Brain microvascular endothelial cell (primary cell): ENCODE results near the gene DACT2.
A peak's percentile ranks its signal among the peaks of the same experiment; 100 is the strongest.
"Not testable (repeated sequence)": the region's sequence is repeated elsewhere in the genome, so short reads cannot be mapped to it uniquely, and the experiment has no call there.

Source experiments
- DNase-seq: peaks from one replicate; pipeline ENCODE4 v3.0.0-alpha.2; 2020
- H3K27ac ChIP-seq: fragments of 250-450 bp; sonication (Bioruptor Pico); 2 replicates; pipeline ENCODE4 v1.5.1; 2020; ENCODE audit warnings: mild to moderate bottlenecking, moderate library complexity
- H3K27me3 ChIP-seq: fragments of 250-450 bp; sonication (Bioruptor Pico); replicated peaks from 2 replicates; pipeline ENCODE4 v1.5.1; 2020; ENCODE audit warnings: mild to moderate bottlenecking
- H3K36me3 ChIP-seq: fragments of 250-450 bp; sonication (Bioruptor Pico); replicated peaks from 2 replicates; pipeline ENCODE4 v1.5.1; 2020; ENCODE audit warnings: mild to moderate bottlenecking
- H3K4me3 ChIP-seq: 2 replicates; pipeline ENCODE4 v1.5.1; 2011; ENCODE audit warnings: low read depth, mild to moderate bottlenecking, control low read depth, low read length, moderate library complexity
- CTCF ChIP-seq: IDR thresholded peaks from 2 replicates; pipeline ENCODE4 v1.5.1; 2011; ENCODE audit warnings: low read depth, mild to moderate bottlenecking, moderate library complexity, low read length, control low read depth, inconsistent platforms; ENCODE audit errors: missing control alignments
- in situ Hi-C: cut with HindIII; loops from 2 replicates; pipeline ENCODE4 v1.10.0; 2017; ENCODE audit warnings: low sequenced_read_pairs, low pct_ligation_motif_present

DACT2 gene

GRCh38 chr6:168361766-168362165, 42.2 kb upstream of the DACT2 start:
- Histone ChIP-seq H3K27me3 (no peaks in the 10 kb centered on the region), H3K36me3 (no peaks in the 10 kb centered on the region), H3K27ac (no peak overlapping the region), H3K4me3 (no peak overlapping the region)
- no peak for TF ChIP-seq CTCF
- DNase-seq = no peak
- in situ Hi-C loops = no loop called here

- in situ Hi-C loops = no loop called here
- no peak for TF ChIP-seq CTCF
- no peak for DNase-seq
- H3K27me3 ChIP-seq = no peaks in the 10 kb centered on the region
- no peak overlapping the region for H3K27ac ChIP-seq
- H3K4me3 ChIP-seq = no peak overlapping the region
- H3K36me3 ChIP-seq = no peaks in the 10 kb centered on the region
Observed at GRCh38 chr6:168359794-168360193, 40.2 kb upstream of the DACT2 start.

GRCh38 chr6:168358842-168359420, 39.4 kb upstream of the DACT2 start:
- H3K36me3 ChIP-seq = no peaks in the 10 kb centered on the region
- TF ChIP-seq CTCF = no peak
- no peaks in the 10 kb centered on the region for H3K27me3 ChIP-seq
- in situ Hi-C loops = no loop called here
- no peak overlapping the region for H3K27ac ChIP-seq
- no peak overlapping the region for H3K4me3 ChIP-seq
- no peak for DNase-seq

- in situ Hi-C loops, DNase-seq, H3K4me3 ChIP-seq: not testable (repeated sequence)
Observed at GRCh38 chr6:168356872-168357271, 37.3 kb upstream of the DACT2 start.

GRCh38 chr6:168355716-168356522, 36.3 kb upstream of the DACT2 start:
- in situ Hi-C loops = no loop called here
- no peak overlapping the region for H3K27ac ChIP-seq
- TF ChIP-seq CTCF = peak; percentile 22
- peak; percentile 19 for DNase-seq
- H3K27me3 ChIP-seq = no peaks in the 10 kb centered on the region
- no peak overlapping the region for H3K4me3 ChIP-seq
- no peaks in the 10 kb centered on the region for H3K36me3 ChIP-seq

More at GRCh38 chr6:168356872-168357271, 37.3 kb upstream of the DACT2 start:
- H3K36me3 ChIP-seq, H3K27me3 ChIP-seq, H3K27ac ChIP-seq: not testable (repeated sequence)

GRCh38 chr6:168354338-168354737, 34.8 kb upstream of the DACT2 start:
- no peaks in the 10 kb centered on the region for H3K36me3 ChIP-seq
- no peak for TF ChIP-seq CTCF
- in situ Hi-C loops = no loop called here
- H3K4me3 ChIP-seq = no peak overlapping the region
- no peak overlapping the region for H3K27ac ChIP-seq
- no peak for DNase-seq
- H3K27me3 ChIP-seq = no peaks in the 10 kb centered on the region
